AG04449 (cell line): ENCODE data around the gene SH2D2A.
A peak's percentile ranks its signal among the peaks of the same experiment; 100 is the strongest.

Experiments used
- CTCF ChIA-PET: fragments of 350-600 bp; formaldehyde crosslinking; extraction: SDS; loops from one replicate; lab custom pipeline; 2021; ENCODE audit warnings: antibody characterized with exemption; lab: Yijun Ruan, JAX
- POLR2A ChIA-PET: fragments of 400-600, 350-600 bp; formaldehyde crosslinking; extraction: SDS; loops from one replicate; lab custom pipeline; 2020; ENCODE audit warnings: antibody characterized with exemption, inconsistent platforms; lab: Yijun Ruan, JAX
- DNase-seq: peaks from one replicate; pipeline ENCODE4 v3.0.0-alpha.2; 2010; ENCODE audit warnings: low read depth, low spot score
- H3K4me3 ChIP-seq: 2 replicates; pipeline ENCODE4 v1.5.1; 2011; ENCODE audit warnings: low read depth, mild to moderate bottlenecking, control low read depth, low read length
- TF ChIP-seq, protein P1 (sequence below): IDR thresholded peaks from one replicate; pipeline ENCODE4 v1.5.1; 2011; ENCODE audit warnings: mild to moderate bottlenecking, moderate library complexity, low read length, control low read depth, inconsistent platforms; ENCODE audit not compliant: insufficient read depth; ENCODE audit errors: missing control alignments

The SH2D2A gene

DNA sequence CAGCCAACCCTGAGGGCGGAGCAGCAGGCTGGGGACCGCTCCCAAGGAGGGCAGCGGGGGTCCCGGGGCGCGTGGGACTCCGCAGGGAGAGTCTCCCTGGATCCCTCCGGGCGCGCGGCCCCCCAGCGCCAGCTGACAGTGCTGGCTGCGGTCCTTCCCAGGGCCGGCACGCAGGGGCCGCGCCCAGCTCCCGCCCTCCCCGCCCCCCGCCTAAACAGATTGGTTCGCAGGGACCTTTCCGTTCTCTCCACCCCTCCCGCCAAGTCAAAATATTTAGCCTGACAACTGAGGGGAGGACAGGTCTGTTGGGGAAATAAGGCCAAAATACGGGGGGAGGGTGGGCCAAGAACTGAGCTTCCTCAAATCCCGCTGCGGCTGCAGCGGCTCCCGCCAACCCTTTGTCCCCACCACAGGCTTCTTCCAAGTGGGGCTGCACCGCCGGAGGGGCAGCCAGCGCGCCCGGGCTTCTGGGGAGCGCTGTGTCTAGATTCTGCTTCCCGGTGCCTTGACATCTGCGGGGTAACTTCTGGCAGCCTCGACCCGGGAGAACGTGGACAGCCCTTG lies 42.4 kb upstream of the SH2D2A start, which contains the start of gene INSRR:
TSS of gene INSRR (minus strand) at position 159 of the 564 bp plus-strand sequence. CDS start 496 bp downstream, outside the sequence.
- TF ChIP-seq, protein P1, sequence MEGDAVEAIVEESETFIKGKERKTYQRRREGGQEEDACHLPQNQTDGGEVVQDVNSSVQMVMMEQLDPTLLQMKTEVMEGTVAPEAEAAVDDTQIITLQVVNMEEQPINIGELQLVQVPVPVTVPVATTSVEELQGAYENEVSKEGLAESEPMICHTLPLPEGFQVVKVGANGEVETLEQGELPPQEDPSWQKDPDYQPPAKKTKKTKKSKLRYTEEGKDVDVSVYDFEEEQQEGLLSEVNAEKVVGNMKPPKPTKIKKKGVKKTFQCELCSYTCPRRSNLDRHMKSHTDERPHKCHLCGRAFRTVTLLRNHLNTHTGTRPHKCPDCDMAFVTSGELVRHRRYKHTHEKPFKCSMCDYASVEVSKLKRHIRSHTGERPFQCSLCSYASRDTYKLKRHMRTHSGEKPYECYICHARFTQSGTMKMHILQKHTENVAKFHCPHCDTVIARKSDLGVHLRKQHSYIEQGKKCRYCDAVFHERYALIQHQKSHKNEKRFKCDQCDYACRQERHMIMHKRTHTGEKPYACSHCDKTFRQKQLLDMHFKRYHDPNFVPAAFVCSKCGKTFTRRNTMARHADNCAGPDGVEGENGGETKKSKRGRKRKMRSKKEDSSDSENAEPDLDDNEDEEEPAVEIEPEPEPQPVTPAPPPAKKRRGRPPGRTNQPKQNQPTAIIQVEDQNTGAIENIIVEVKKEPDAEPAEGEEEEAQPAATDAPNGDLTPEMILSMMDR = no peak
- ChIA-PET POLR2A (interaction anchor here (0.8 to 1.3 kb wide), 3 partner anchors 61 to 131 kb away, joined by 3 to 4 read pairs (median 3); partner anchors contain the start of genes HDGF, ISG20L2 and METTL25B), CTCF (interaction anchor here (0.9 to 16.4 kb wide), 31 partner anchors 10 to 512 kb away, joined by 3 to 476 read pairs (median 10); partner anchors contain the start of genes CRABP2, ISG20L2, METTL25B and PEAR1)
- peak within 1 kb of the TSS; percentile 48 for H3K4me3 ChIP-seq
- no peak for DNase-seq

DNA sequence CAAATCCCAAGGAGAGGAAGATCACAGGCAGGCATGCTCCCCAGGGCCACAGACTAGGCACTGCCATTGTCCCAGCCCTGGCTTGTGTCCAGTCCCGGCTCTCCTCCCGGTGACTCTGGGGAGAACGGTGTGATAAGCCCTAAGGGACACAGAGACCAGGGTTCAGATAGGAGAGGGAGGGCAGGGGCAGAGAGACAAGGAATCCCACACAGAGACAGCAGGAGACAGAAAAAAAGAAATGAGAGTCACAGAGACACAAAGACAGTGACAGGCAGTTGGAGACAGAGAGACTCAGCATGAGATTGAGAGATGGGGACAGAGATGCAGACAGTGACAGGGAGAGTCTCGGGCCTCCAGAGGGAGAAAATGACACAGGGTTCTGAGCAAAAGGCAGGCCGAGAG lies 41.9 kb upstream of the SH2D2A start:
- ChIA-PET CTCF (interaction anchor here (1.5 to 16.4 kb wide), 21 partner anchors 10 to 177 kb away, joined by 3 to 476 read pairs (median 21); partner anchors contain the start of genes CRABP2, ISG20L2, METTL25B and PEAR1), POLR2A (no interaction called here)
- DNase-seq = no peak
- TF ChIP-seq, protein P1 = no peak
- no peak overlapping the region for H3K4me3 ChIP-seq

DNA sequence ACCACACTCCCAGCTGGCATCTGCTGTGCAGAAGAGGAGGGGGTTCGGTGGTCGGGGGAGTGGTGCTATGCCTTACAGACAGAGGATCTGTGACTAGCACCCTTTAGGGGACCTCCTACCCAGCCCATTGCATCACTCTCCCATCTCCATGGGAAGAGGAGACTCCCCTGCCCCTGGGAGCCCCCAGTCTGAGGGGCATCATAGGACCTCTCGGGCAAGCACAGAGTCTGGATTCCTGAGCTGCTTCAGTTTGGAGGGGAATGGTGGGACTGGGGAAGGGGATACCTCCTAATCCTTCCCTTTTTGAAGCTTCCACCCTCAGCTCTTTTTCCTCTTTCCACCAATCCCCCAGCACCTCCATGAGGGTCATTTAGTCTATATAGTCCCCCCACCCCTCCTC lies 40.9 kb upstream of the SH2D2A start:
- DNase-seq = no peak
- ChIA-PET POLR2A (no interaction called here), CTCF (interaction anchor here (0.9 to 16.4 kb wide), 15 partner anchors 9 to 168 kb away, joined by 3 to 476 read pairs (median 12); partner anchors contain the start of genes CRABP2, ISG20L2, LRRC71 and METTL25B)
- no peak overlapping the region for H3K4me3 ChIP-seq
- TF ChIP-seq, protein P1 = no peak

DNA sequence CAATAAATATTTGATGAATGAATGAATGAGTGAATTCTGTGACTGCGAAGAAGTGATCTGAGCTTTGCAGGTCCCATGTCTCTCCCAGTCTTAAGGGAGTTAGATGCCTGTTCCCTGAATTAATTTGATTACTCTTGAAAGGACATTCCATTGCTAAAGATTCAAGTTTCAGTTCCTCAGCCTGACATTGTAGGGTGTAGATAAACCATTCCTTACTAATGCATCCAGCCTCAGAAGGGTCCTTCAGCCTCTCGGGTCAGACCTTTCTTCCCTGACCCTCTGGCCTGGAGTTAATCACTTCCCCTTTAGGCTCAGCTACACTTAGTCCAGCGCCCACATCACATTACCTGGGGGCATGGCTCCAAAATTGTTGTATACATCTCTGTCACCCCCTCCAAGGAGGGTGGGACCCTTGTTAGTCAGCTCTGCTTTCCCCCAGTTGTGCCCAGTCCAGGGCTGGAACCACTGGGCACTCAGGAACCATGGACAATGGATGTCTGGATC lies 39.7 kb upstream of the SH2D2A start:
- CTCF ChIA-PET = interaction anchor here (0.9 to 16.4 kb wide), 11 partner anchors 8 to 167 kb away, joined by 3 to 476 read pairs (median 12); partner anchors contain the start of genes ISG20L2, LRRC71, METTL25B and PEAR1
- no peak for DNase-seq
- POLR2A ChIA-PET = no interaction called here

DNA sequence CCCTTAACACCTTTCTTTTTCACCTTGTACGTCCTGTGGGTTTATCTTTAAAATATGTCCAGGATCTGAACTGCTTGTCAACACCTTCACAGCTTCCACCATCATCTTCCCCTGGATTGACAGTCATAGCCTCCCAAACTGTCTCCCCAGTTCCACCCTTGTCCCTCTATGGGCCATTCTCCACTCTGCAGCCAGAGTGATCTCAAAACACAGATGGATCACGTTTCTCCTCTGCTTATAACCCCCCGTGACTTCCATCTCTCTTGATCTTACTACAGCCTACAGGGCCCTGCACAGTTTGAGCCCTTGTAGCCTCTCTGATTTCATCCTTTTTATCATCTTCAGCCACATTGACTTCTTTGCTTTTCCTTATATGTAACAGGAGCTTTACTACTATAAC lies 38.0 kb upstream of the SH2D2A start:
- DNase-seq = no peak
- POLR2A ChIA-PET = no interaction called here
- no peak overlapping the region for H3K4me3 ChIP-seq
- CTCF ChIA-PET = interaction anchor here (0.6 to 16.4 kb wide), 7 partner anchors 13 to 165 kb away, joined by 3 to 192 read pairs (median 8); partner anchors contain the start of genes ISG20L2, METTL25B and PEAR1
- TF ChIP-seq, protein P1 = no peak

More for the DNA sequence above, 39.7 kb upstream of the SH2D2A start:
- TF ChIP-seq, protein P1 = no peak
- H3K4me3 ChIP-seq = no peak overlapping the region

DNA sequence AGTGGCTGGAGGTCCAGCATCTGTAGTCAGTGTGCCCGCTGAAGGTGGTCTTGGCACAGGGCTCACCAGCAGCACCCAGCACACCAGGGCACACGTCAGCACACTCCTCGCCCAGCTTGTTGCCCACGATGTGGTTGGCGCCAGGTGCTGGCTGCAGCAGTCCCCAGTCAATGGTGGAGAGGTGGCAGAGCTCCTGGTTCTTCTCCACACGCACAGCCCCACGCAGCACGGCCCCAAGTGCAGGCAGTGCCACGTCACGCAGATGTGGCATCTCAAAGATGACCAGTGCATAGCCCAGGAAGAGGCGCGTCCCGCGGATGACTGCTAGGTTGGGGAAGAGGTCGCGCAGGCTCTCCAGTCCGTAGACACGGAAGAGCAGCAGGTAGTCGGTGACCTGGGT lies 37.1 kb upstream of the SH2D2A start:
- no peak overlapping the region for H3K4me3 ChIP-seq
- DNase-seq = no peak
- TF ChIP-seq, protein P1 = no peak
- CTCF ChIA-PET = interaction anchor here (1.2 to 16.4 kb wide), 8 partner anchors 15 to 128 kb away, joined by 3 to 175 read pairs (median 8); partner anchors contain the start of gene PEAR1
- POLR2A ChIA-PET = interaction anchor here (1.0 to 1.5 kb wide), 2 partner anchors 53 to 102 kb away, joined by 3 to 4 read pairs; no protein-coding TSS in a partner anchor
